HG03103 (cell line): ENCODE measurements around the gene OR10K2.

ENCODE experiments used
- ATAC-seq: cut with Tn5 transposase; IDR thresholded peaks from one replicate; pipeline ENCODE4 v1.9.1; 2021; ENCODE audit warnings: low read depth; ENCODE audit not compliant: unreplicated experiment

The OR10K2 gene

DNA sequence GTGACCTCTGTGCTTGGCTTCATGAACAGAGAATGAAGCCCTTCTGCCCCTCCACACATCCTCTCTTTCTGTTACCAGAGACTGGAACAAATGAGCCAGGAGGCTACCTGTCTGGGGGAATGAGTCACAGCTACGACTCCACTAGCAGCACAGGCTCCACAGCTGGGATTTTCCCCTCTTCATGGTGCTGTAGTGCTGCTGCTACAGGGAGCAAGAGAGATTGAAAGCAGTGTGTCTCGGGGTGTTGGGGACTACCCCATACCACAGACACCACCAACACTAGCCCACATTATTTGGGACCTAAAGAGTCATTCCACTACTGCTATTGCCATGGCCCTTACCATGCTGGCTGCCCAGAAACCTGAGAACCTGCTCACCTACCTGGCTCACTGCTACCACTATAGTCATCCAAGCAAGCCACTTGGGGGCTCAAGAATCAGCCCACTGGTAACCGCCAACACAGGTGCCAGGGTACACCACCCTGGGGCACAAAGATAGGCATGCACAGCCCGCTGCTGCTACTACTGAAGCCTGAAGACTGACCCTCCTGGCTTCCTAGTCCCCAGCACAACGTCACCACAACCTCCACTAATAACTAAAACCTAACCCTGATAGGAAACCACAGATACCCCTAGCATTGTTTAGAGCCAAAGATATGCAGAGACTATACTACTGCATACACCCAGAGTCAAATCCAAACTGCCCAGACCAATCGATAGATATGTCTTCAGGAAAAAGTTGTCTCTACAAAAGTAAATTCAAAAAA, 54.7 kb downstream of the OR10K2 start:
- ATAC-seq, result peak; percentile 87
